Right ventricle myocardium superior (tissue), 1 donor: ENCODE measurements around the gene SLC23A2. TPM values are rescaled to one million over a fixed set of nuclear protein-coding genes. Genes with fewer than 3 reads are reported as not detected.
"Not testable (repeated sequence)": the region's sequence is repeated elsewhere in the genome, so short reads cannot be mapped to it uniquely, and the experiment has no call there.

Experiments
- ATAC-seq: fragments of 200-7000 bp; cut with Tn5 transposase; one replicate; pipeline ENCODE4 v1.9.1; 2020; ENCODE audit warnings: mild to moderate bottlenecking; ENCODE audit not compliant: poor library complexity
- DNase-seq: peaks from one replicate; pipeline ENCODE4 v3.0.0-alpha.2; 2020
- intact Hi-C: fragments of 100-400 bp; cut with DNase I; formaldehyde crosslinking; loops from one replicate; pipeline ENCODE4 v1.11.2; 2022
- long read RNA-seq: library from polyadenylated mRNA; unstranded; transcript quantifications from one replicate; pipeline ENCODE4 v2.0.0, GENCODE V29; 2021
- total RNA-seq: library from RNA; stranded (reverse); fragmentation: NEBNext Ultra II Directional; extraction: Animal tissue kit (Norgen Biotek cat#: 25700); gene quantifications from one replicate; pipeline ENCODE4 v1.2.1, GENCODE V29; 2021
- donor health status: DM: no; HTN: yes; CAD: no; lungs with severe emphysema.

SLC23A2 gene
- total RNA-seq = 5.5 TPM
- long read RNA-seq, partial matches to known transcripts = 0 of 2 reads
- long read RNA-seq, other reads (novel, unspliced or antisense) = 2 of 2 reads

GRCh38 chr20:5001174-5002076 lies at the start of gene SLC23A2:
SLC23A2 (minus strand) TSS chr20:5001510; CDS start chr20:4932562, 68,948 bp downstream.
- intact Hi-C loops = no loop called here
- ATAC-seq (peak; percentile 88), DNase-seq (peak; percentile 76)

DNA sequence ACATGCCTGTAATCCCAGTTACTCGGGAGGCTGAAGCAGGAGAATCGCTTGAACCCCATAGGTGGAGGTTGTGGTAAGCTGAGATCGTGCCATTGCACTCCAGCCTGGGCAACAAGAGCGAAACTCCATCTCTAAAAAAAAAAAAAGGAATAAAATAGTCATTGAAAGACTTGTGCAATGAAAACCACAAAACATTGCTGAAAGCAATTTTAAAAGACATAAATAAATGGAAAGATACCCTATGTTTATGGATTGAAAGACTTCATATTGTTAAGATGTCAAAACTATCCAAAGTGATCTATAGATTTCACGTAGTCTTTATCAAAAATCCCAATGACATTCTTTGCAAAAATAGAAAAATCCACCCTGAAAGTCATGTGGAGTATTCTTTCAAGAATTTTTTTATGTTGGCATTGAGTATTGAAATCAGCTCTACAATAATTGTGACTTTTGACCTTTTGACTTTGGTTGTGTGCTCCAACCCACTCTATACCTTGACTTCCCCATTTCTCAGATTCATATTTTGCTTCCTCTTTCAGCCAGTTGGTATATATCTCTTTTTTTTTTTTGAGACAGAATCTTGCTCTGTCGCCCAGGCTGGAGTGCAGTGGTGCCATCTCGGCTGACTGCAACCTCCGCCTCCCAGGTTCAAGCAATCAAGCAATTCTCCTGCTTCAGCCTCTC lies 45.5 kb upstream of the SLC23A2 start:
- intact Hi-C loops = no loop called here

DNA sequence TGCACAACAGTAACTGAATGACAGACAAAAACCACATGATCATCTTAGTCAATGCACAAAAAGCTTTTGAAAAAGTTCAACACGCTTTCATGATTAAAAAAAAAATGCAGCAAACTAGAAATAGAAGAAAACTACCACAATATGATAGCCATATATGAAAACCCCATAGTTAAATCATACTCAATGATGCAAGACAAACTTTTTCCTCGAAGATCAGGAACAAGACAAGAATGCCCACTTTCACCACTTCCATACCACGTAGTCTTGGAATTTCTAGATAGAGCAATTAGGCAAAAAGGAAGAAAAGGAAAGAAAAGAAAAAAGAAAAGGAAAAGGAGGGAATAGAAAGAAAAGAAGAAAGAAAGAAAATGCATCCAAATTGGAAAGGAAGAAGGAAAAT lies 44.6 kb upstream of the SLC23A2 start:
- no peak for DNase-seq
- ATAC-seq = no peak
- intact Hi-C loops = no loop called here

More for the DNA sequence above, 45.5 kb upstream of the SLC23A2 start:
- no peak for DNase-seq
- ATAC-seq = no peak

GRCh38 chr20:5044075-5044620 lies 42.8 kb upstream of the SLC23A2 start:
- no peak for ATAC-seq
- DNase-seq = no peak
- intact Hi-C loops = no loop called here

GRCh38 chr20:5041433-5041832 lies 40.1 kb upstream of the SLC23A2 start:
- ATAC-seq (no peak), DNase-seq (no peak)
- intact Hi-C loops = no loop called here

DNA sequence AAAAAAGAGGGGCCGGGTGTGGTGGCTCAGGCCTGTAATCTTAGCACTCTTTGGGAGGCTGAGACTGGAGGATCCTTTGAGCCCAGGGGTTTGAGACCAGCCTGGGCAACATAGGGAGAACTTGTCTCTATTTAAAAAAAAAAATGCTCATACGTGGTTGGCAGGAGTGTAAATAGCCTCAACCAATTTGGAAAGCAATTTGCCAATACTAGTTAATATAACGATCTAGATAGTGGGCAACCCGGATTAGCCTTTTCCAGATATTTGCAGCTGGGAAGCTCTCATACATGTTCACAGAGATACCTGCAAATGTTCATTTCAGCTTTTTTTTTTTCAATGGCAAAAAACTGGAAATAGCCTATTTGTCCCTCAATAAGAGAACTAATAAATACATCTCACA lies 39.0 kb upstream of the SLC23A2 start:
- ATAC-seq (no peak), DNase-seq (no peak)
- intact Hi-C loops = no loop called here

DNA sequence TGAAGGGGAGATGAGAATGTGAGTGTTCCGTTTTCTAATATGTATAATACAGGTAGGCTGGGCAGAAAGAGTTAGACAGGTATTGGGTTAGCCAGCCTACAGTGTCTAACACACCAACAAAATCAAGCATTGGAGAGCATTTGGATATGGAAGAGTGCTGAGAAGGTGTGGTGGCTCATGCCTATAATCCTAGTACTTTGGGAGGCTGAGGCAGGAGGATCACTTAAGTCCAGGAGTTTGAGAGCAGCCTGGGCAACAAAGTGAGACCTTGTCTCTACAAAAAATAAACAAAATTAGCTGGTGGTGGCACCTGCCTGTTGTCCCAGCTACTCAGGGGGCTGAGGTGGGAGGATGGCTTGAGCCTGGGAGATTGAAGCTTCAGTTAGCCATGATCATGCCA lies 38.6 kb upstream of the SLC23A2 start:
- DNase-seq (no peak), ATAC-seq (no peak)
- intact Hi-C loops = no loop called here

GRCh38 chr20:5039255-5039657 lies 37.9 kb upstream of the SLC23A2 start:
- intact Hi-C loops = no loop called here

GRCh38 chr20:5036828-5037227 lies 35.5 kb upstream of the SLC23A2 start:
- DNase-seq (no peak), ATAC-seq (no peak)
- intact Hi-C loops = no loop called here

More at GRCh38 chr20:5039255-5039657, 37.9 kb upstream of the SLC23A2 start:
- DNase-seq (no peak), ATAC-seq (no peak)

- DNase-seq, ATAC-seq, intact Hi-C loops: not testable (repeated sequence)
Observed at GRCh38 chr20:5035518-5035917, 34.2 kb upstream of the SLC23A2 start.

GRCh38 chr20:5033566-5033965 lies 32.3 kb upstream of the SLC23A2 start:
- intact Hi-C loops = no loop called here
- ATAC-seq = no peak
- DNase-seq = no peak

DNA sequence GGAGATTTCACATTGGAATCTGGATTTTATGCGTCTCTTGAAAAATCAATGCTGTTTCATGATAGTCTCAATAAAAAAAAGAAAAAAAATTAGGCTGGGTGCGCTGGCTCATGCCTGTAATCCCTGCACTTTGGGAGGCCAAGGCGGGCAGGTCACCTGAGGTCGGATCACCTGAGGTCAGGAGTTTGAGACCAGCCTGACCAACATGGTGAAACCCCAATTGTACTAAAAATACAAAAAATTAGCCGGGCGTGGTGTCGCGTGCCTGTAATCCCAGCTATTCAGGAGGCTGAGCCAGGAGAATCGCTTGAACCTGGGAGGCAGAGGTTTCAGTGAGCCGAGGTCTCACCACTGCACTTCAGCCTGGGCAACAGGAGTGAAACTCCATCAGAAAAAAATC lies 30.4 kb upstream of the SLC23A2 start:
- DNase-seq, intact Hi-C loops: not testable (repeated sequence)

GRCh38 chr20:5031206-5031557 lies 29.9 kb upstream of the SLC23A2 start:
- DNase-seq (no peak), ATAC-seq (no peak)
- intact Hi-C loops = no loop called here

More for the DNA sequence above, 30.4 kb upstream of the SLC23A2 start:
- ATAC-seq = not testable (repeated sequence)

GRCh38 chr20:5030348-5031205 lies 29.3 kb upstream of the SLC23A2 start:
- DNase-seq (no peak), ATAC-seq (no peak)
- intact Hi-C loops = no loop called here

DNA sequence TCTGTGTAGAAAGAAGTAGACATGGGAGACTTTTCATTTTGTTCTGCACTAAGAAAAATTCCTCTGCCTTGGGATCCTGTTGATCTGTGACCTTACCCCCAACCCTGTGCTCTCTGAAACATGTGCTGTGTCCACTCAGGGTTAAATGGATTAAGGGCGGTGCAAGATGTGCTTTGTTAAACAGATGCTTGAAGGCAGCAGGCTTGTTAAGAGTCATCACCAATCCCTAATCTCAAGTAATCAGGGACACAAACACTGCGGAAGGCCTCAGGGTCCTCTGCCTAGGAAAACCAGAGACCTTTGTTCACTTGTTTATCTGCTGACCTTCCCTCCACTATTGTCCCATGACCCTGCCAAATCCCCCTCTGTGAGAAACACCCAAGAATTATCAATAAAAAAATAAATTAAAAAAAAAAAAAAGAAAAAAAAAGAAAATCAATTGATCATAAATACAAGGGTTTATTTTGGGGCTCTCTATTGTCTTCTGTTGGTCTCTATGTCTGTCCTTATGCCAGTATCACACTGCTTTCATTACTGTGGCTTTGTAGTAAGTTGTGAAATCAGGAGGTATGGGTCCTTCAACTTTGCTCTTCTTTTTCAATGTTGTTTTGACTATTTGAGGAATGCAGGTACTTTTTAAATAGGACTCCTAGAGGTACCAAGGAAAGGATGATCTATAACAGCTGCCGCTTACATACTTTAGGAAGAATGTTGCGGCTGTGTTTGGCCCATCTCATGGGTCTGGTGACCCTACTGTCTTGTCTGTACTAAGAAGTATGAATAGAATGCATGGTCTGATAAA lies 27.1 kb upstream of the SLC23A2 start:
- ATAC-seq, DNase-seq, intact Hi-C loops: not testable (repeated sequence)

- intact Hi-C loops = no loop called here
- DNase-seq (no peak), ATAC-seq (no peak)
Observed at GRCh38 chr20:5024982-5025381, 23.7 kb upstream of the SLC23A2 start.

DNA sequence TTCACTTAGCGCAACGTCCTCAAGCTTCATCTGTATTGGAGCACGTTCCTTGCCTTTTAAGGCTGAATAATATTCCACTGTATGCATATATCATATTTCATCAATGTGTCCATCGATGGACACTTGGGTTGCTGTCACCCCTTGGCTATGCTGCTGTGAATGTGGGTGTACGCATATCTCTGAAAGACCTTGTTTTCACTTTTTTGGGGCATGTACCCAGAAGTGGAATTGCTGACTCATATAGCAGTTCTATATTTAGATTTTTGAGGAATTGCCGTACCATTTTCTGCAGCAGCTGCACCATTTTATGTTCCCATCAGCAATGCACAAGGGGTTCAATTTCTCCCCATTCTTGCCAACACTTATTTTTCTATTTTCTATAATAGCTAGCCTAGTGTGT lies 22.8 kb upstream of the SLC23A2 start:
- intact Hi-C loops = no loop called here
- DNase-seq (no peak), ATAC-seq (no peak)

GRCh38 chr20:5023171-5023570 lies 21.9 kb upstream of the SLC23A2 start:
- intact Hi-C loops, ATAC-seq, DNase-seq: not testable (repeated sequence)
